GM19468 (cell line): ENCODE measurements around the gene ATPAF2.
A peak's percentile ranks its signal among the peaks of the same experiment; 100 is the strongest.

Experiments used
- ATAC-seq: cut with Tn5 transposase; IDR thresholded peaks from one replicate; pipeline ENCODE4 v1.9.1; 2021; ENCODE audit warnings: mild to moderate bottlenecking, moderate library complexity, moderate number of reproducible peaks; ENCODE audit not compliant: unreplicated experiment; ENCODE audit errors: extremely low read depth

The ATPAF2 gene

DNA sequence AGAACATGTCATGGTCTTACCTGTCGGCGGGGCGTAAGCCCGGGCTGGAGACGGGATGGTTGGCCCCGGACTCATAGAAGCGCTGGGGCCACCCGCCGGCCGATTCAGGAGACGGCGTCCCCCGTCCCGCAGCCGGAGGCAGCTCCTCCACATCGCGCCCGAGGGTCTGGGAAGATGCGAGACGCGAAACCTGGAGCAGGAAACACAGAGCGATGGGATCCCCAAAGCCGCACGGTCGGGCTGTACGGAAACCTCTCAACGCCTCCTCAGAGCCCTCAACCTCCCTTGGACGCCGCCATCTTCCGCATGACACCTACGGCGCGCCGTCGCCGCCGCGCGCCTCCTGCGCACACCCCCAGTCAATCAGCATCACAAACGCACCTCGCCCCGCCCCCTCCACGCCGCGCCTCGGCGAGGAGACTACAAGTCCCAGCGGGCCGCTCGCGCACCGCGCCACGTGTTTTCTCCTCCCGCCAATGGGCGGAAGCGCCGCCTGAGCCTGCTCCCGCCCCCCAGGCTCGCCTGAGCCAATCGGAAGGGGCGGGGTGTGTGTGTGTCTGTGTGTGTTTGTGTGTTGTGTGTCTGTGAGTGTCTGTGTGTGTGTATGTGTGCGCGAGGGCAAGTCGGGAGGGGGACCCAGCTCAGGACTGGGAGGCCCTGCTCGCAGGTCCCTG lies at the start of gene ATPAF2, which contains the start of gene GID4:
ATPAF2 (minus strand) TSS at position 308 of the 674 bp plus-strand sequence; CDS start at position 153, 155 bp downstream.
GID4 (plus strand) TSS at position 548 of the 674 bp plus-strand sequence; CDS start at position 605, 57 bp downstream.
- peak; percentile 95 for ATAC-seq

- ATAC-seq, result peak; percentile 80
Observed at GRCh38 chr17:18087610-18088491, 48.9 kb upstream of the ATPAF2 start, which contains the start of gene DRG2. Gene DRG2, plus strand, starts transcription at chr17:18087948. Its CDS starts 76 bp downstream, at chr17:18088024.

DNA sequence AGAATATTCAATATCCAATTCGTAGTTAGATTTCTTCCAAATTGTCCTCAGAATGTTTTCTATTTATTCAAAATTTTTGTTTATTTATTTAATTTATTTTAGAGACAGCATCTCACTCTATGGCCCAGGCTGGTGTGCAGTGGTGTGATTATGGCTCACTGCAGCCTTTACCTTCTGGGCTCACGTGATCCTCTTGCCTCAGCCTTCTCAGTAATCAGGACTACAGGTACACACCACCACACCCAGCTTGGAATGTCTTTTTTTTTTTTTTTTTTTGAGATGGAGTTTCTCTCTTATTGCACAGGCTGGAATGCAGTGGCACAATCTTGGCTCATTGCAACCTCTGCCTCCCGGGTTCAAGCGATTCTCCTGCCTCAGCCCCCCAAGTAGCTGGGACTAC lies 45.3 kb upstream of the ATPAF2 start:
- no peak for ATAC-seq

DNA sequence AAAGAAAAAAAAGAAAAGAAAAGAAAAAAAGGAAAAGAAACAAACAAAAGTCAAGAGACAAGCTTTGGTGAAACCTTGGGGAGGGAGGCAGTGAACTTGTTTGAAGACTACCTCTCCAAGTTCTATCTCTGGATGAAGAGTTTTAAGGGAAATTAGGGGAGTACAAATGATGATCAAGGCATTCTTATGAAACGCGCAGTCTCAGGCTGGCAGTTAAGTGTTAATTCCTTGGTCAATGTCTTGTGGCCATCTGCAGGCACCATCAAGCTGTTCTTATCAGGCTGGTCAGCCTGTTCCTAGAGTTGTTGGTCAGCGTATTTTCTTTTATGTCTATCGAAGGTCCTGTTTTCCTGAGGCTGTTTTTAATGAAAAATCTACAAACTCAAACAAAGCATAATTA lies 40.6 kb upstream of the ATPAF2 start:
- no peak for ATAC-seq

GRCh38 chr17:18076936-18077335 lies 38.0 kb upstream of the ATPAF2 start:
- ATAC-seq, result no peak

DNA sequence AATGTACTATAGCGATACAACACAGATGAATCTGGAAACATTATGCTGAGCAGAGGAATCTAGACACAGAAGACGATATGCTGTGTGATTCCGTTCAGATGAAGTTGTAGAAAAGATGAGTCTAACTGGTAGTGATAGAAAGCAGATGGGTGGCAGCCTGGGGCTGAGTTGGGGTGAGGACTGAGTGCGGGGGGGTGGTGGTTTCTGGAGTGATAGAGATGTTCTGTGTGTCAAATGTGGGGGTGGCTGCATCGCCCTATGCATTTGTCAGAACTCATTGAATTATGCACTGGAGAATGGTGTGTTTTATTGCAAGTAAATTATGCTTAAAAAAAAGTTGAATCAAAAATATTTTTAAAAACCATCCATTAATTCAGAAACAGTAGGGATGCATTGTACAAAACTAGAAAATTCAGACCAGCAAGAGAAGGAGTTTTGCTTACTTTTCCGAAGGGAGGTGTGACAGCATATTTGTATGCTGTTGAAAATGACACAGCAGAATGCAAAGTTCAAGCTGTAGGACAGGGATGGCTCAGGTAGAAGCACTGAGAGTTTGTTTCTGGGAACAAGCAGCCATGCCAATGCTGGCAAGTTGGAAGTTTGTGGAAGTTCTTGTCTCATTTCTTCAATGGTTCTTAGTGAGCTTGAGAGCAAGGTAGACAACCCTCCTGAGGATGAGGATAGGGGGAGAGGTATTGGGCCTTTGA lies 35.8 kb upstream of the ATPAF2 start:
- no peak for ATAC-seq

DNA sequence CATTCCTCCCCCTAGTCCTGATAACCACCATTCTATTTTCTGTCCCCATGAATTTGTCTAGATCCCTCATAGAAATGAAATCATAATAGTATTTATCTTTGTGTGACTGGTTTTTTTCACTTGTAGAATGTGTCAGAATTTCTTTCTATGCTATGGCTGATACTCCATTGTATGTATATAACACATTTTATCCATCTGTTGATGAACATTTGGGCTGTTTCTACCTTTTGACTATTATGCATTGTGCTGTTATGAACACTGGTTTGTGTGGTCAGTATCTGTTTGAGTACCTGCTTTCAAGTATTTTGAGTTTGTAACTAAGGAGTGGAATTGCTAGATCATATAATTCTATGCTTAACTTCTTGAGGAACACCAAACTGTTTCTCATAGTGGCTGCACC lies 32.8 kb upstream of the ATPAF2 start:
- ATAC-seq, result no peak

DNA sequence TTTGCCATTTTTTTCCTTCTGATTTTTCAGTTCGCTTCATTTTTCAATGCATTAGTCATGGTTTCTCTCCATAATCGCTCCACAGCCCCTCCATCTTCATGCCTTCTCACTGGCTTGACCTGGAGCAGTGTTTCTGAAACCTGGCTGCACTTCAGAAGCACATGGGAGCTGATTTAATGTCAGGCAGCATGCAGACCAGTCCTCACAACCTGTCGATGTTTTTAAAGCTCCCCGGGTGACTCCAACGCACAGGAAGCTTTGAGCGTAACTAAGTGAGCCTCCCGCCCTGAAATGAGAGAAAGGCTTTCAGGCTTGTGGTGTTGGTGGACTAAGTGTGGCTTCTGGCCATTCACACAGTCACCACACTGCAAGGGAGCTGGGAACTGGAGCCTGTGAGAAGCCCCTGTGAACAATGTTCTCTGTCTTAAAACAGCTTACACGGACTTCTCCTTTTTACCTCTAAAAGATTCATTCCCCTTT lies 31.9 kb upstream of the ATPAF2 start:
- no peak for ATAC-seq

GRCh38 chr17:18069101-18069500 lies 30.1 kb upstream of the ATPAF2 start:
- ATAC-seq, result no peak

GRCh38 chr17:18066866-18067265 lies 27.9 kb upstream of the ATPAF2 start:
- no peak for ATAC-seq

DNA sequence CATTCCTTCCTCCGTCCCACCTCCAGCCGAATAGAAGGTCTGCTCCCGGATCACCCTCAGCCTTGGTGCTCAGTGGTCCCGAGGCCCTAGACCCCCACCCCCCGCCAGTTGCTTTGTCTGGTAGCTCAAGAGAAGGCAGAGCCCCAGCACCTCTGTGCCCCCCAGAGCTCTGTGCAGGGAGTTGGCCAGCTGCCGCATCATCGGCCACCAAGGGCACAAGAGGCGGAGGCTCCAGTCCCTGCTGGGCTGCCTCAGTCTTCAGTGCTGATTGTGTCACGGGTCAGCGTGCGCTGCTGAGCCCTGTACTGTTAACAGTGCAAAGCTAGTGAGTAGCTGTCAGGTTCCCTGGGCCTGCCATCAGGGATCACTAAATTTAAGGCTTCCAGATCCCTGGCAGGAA lies 26.6 kb upstream of the ATPAF2 start:
- ATAC-seq, result no peak

- no peak for ATAC-seq
Observed at GRCh38 chr17:18064053-18064452, 25.1 kb upstream of the ATPAF2 start.

DNA sequence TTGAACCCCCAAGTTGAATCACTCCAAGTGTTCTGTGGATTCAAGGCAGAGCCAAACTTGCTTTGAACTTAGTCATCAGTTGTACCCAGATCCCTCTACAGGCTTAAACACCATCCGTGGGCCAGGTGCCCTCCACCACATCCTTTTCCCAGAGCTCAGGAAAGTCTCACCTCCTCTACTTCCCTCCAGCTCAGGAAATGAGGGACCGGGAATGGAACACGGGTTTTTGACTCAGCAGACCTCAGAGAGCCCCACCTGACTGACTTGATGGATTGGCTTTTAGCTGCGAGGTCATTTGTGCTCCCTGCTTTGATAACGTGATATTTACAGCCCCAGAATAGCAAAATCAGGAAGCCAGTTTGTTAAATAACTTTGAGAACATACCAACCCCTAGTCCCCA lies 20.3 kb upstream of the ATPAF2 start:
- no peak for ATAC-seq

DNA sequence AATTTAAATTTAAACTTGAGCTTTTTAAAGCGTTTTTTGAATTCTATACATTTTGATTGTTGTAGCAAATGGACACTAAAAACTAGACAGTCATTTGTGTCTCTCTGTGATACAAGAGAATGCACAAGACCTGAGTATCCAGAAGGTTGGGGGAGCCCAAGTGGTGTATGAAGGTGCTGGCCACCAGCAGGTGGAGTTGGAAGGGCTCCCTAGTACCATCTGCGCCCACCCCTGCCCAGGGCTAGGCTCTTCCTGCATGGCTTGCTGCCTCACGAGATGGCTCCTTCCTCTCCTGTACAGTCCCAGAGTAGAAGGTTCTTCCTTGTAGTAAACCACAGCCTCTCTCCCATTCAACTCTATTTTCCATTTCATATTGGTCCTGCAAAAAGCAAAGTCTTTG lies 17.2 kb upstream of the ATPAF2 start:
- no peak for ATAC-seq

DNA sequence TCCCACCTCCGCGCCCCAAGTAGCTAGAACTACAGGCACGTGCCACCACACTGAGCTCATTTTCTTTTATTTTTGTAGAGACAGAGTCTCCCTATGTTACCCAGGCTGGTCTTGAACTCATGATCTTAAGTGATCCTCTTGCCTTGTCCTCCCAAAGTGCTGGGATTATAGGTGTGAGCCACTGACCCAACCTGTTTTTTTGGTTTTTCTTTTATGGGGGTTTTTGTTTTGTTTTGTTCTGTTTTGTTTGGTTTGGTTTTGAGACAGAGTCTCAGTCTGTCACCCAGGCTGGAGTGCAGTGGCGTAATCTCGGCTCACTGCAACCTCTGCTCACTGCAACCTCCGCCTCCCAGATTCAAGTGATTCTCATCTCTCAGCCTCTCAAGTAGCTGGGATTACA lies 16.6 kb upstream of the ATPAF2 start:
- no peak for ATAC-seq

DNA sequence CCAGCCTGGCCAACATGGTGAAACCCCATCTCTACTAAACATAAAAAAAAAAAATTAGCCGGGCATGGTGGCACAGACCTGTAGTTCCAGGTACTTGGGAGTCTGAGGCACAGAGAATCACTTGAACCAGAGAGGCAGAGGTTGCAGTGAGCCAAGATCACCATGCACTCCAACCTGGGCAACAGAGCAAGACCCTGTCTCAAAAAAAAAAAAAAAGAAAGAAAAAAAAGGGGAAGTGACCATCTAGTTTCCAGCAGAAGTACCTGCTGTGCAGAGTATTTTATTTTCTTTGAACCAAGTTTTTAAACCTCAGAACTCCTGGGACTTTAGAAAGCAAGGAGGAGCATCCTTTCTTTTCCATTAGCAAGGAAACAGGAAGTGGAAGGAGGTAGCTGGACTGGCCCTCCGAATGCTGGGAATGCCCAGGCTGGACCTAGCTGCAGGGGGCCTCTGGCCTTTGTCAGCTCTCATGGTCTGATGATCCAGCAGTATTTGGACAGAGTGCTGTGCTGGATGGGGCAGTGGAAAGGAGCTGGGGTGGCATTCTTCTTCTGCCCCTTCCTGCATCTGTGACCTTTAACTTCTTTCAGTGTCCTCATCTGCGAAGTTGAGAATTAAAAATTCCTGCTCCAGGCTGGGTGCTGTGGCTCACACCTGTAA lies 6.9 kb upstream of the ATPAF2 start:
- no peak for ATAC-seq

- ATAC-seq, result no peak
Observed at GRCh38 chr17:18044609-18045008, 5.6 kb upstream of the ATPAF2 start.

GRCh38 chr17:18043491-18043890 lies 4.5 kb upstream of the ATPAF2 start:
- no peak for ATAC-seq

- ATAC-seq, result no peak
Observed at GRCh38 chr17:18042983-18043382, 4.0 kb upstream of the ATPAF2 start.

GRCh38 chr17:18041776-18042175 lies 2.8 kb upstream of the ATPAF2 start:
- no peak for ATAC-seq
